ENCODE measurements around the gene SFT2D2.
"Not testable (repeated sequence)": the region's sequence is repeated elsewhere in the genome, so short reads cannot be mapped to it uniquely, and the experiment has no call there.

SFT2D2 gene

DNA sequence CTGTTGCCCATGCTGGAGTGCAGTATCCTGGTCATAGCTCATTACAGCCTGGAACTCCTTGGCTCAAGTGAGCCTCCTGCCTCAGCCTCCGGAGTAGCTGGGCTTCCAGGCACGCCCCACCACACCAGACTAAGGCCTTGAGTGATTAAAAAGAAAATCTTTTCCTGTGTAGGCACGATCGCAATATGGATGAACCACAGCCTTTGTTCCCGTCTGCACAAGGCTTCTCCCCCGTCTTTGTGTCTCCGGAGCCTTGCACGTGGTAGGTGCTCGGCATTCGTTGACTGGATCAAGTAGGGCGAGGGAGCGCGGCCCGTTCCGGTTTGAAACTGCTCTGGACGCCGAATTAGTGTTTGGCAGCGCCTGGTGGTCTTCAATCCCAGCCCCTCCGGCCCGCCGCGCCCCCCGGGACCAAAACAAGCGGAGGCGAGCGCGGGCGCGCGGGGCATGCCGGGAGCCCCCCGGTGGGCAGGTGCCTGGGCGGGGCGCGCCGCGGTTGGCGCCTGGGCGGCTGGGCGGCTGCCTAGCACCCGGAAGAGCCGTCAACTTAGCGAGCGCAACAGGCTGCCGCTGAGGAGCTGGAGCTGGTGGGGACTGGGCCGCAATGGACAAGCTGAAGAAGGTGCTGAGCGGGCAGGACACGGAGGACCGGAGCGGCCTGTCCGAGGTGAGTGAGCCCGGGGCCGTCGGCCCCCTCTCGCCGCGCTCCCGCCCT lies at the start of gene SFT2D2:
TSS of gene SFT2D2 (plus strand) at position 529 of the 715 bp plus-strand sequence. CDS start at position 605, 76 bp downstream.
- DNase-seq (ENCODE audit: low spot score): peak; percentile 92

DNA sequence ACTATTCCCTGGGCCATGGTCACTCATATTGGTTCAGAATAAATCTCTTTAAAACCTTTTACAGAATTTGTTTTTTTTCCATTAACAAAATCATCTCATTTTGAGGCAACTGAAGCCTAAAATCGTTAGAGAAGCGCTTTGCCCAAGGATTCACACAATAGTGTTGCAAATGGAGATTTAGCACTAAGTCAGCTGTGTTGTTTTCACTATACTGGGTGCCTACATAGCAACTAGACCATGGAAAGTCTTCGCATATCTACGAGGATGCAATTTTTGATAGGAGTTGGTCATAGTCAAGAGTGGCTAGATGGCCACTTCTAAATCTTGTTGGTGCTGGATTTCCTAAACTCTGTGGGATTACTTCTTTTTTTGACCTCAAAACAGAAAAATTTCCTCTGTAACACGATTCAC lies 47.6 kb upstream of the SFT2D2 start:
- peak; percentile 12 for DNase-seq (ENCODE audit: low spot score)

DNA sequence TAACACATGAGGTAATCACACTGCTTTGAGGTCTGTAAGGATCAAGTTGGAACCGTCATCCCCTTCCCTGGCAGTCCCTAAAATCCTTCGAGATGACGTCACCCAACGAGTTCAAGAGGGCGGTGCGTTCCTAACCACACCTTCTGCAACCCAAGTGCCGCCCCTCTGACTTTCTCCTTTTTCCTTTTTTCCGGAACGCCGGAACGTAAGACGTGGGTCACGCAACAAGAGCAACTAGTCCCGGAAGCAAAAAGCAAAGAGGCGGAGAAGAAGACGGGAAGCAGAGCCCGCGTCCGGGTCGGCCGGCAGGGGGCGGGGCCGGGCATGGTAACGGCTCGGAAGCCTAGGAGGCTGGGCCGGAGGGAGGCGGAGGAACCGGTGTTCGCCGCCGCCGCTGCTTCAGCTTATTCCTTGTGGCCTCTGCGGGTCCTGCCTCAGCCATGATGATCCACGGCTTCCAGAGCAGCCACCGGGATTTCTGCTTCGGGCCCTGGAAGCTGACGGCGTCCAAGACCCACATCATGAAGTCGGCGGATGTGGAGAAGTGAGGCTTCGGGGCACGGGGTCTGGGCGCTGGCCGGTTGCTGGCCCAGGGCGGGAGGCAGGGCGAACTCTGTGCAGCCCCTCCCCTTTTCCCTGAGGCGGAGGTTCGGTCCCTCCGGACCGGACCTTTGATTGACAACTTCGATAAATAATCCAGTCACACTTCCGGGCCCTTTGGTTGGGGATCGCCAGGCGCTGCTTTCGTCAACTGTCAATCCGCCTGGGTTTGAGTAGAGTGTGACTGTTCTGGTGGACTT lies 47.0 kb upstream of the SFT2D2 start, which contains the start of gene TIPRL:
TSS of gene TIPRL (plus strand) at position 325 of the 800 bp plus-strand sequence. CDS start at position 441, 116 bp downstream.
- peak; percentile 92 for DNase-seq (ENCODE audit: low spot score)

DNA sequence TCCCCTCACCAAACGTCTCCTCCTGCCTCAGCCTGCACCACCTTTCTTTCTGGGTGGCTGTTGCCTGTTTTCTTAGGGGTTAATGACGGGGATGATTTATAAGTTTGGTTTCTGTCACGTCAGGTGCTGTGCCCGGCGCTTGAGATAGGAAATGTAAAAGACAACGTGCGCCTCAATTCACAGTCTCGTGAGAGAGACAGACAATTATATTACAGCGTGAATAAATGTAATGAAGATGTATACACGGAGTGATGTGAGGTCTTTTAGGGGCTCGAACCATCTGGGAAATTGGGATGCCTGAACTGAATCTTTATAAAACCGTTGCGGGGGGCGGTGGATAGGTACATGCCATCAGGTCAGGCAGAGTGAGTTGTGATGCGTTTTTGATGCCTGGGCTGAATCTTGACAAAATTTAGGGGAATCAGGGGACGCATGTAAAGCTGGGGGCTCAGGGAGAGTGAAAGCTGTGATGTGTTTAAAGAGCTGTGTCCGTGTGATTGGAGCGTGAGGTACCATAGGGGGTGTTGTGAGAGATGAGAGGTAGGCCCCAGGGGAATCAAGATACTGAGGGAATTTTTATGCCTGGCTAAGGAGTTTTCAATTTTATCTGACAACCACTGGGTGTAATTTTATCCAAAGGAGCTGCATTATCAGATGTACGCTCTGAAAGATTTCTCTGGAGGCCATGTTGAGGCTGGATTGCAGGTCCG lies 46.2 kb upstream of the SFT2D2 start:
- DNase-seq (ENCODE audit: low spot score): no peak

DNA sequence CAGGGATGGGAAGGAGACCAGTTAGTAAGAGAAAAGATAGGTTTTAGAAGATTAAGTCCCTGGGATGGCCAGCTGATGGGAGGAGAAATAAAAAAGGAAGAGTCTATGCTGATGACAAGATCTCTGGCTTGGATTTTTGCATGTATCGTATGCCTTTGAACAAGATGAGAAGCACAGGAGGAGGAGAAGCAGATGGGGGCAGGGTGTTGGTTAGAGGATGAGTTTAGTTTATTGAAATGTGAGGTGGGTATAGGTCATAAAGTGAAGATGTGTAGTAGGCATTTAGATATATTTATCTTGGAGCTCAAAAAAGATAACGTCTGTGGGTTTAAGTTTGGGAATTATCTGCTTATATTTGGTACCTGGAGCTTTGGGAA lies 45.7 kb upstream of the SFT2D2 start:
- no peak for DNase-seq (ENCODE audit: low spot score)

DNA sequence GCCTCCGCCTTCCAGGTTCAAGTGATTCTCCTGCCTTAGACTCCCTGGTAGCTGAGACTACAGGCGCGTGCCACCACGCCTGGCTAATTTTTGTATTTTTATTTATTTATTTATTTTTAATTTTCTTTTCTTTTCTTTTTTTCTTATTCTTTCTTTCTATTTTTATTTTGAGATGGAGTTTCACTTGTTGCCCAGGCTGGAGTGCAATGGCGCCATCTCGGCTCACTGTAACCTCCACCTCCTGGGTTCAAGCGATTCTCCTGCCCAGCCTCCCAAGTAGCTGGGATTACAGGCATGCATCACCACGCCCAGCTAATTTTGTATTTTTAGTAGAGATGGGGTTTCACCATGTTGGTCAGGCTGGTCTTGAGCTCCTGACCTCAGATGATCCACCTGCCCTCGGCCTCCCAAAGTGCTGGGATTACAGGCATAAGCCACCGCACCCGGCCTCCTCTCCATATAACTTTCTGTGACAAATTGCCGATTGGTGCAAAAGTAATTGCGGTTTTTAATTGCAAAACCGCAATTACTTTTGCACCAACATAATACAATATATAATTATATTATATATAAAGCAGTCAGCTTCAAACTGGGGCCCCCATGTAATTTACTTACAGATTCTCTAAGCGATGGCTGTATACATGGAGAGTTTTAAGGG lies 44.6 kb upstream of the SFT2D2 start:
- not testable (repeated sequence) for DNase-seq (ENCODE audit: low spot score)

DNA sequence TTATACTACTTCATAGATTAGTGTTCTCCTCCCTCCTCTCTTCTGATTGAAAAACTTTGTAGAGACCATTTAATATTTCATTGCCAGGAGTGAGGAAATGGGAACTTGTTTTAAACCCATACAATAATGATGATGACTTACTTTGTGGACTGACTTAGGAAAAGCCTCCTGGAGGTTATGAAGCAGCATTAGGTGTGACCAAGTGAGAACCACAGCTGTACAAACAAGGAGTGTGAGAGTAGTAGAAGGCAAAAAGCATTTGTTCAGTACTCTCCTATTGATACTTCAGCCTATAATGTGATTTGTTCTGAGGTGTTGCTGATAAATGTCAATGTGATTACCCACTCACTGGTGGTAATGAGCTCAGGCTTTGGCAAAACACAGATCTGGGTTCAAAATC lies 38.6 kb upstream of the SFT2D2 start:
- no peak for DNase-seq (ENCODE audit: low spot score)

DNA sequence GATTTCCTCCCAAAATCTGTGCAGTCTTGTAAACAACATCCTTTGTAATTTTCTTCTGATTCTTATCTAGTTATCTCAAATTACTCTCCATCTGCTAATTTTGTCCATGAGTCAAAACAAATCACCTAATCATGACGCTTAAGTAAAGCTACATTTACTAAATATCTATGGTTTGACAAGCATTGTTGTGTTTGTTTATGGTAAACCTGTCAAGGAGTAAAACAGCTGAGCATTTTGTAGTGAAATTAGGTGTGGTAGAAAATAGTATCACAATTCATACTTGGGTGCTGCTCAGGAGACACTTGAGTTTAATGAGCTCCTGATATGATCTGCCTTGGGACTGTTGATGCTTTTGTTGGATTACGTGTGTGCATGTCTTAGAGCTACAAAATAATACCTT lies 35.4 kb upstream of the SFT2D2 start:
- no peak for DNase-seq (ENCODE audit: low spot score)

DNA sequence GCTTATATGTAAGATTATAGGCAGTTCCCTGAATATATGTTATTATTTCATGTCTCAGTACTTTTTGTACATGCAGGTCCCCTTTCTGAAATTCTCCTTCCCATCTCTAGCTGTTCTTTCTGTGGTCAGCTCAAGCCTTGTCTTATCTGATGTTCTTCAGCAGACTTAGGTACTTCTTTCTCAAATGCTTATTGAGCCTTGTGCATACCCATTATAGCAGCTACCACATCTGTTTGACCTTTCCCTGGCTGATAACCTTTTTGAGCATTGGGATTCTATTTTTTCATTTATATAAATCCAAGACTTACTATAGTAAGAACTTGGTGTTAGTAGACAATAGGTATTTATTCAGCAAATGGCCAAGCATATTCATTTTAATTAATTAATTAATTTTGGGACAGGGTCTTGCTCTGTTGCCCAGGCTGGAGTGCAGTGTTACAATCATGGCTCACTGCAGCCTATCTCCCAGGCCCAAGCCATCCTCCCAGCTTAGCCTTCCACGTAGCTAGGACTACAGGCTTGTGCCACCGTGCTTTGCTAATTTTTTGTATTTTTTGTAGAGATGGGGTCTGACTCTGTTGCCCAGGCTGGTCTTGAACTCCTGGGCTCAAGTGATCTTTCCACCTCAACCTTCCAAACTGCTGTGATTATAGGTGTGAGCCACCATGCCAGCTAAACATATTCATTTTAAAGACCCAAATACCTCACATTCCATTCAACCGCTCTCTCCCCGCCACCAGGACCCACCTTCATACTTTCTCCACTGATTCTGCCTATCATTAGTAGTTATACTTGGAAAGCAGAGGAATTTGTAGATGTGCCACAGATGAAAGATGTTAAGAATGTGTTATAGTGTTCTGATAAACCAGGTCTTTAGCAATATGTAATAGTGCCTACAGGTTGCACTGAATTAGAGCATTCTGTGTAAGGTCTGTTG lies 30.3 kb upstream of the SFT2D2 start:
- DNase-seq (ENCODE audit: low spot score): no peak

DNA sequence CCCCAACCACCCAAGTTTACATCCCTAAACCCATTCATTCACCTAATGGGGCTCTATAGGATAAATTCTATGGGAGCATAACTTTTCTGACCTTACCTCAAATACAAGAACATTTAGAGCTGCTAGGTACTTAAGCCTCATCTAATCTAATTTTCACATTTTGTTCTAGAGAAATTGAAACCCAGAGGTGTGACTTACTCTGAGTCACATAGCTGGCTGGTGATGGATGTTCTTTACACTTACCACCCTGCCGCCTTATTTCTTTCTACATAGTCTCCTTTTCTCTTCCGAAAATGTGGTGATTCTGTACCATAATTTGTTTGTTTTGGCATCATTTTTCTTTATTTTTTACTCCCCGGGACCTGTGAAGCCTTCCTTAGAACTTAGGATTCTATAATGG lies 26.7 kb upstream of the SFT2D2 start:
- no peak for DNase-seq (ENCODE audit: low spot score)

DNA sequence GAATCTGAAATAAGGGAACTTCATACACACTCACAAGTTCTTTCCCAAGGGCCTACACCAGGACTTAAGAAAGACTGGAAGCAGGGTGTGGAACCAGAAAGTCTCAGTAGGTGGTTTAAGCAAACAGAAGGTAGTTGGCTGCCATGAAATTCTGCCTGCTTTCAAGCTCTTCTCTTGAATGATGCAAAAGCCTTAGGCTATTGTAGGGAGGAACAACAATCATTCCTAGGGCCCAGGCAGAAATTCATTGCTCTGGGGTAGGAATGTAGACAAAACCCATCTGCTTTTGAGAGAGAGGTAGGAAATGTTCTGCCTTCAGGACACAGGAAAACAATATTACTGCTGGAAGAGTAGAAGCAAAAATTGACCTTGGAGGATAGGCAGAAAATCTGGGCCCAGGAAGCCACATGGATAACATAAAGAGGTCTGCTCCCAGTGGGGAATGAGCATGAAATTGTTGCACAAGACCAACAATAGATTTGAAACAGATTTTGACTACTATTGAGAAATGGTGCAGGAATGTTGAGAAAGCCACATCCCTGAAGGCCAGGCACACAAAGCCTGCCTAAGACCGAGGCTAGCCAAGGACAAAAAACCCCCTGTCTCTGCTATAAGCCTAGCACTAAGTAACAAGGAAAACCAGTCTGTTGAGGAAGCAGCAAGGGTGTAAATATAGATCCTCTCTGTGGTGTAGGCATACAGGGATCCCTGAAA lies 22.7 kb upstream of the SFT2D2 start:
- DNase-seq (ENCODE audit: low spot score): no peak

DNA sequence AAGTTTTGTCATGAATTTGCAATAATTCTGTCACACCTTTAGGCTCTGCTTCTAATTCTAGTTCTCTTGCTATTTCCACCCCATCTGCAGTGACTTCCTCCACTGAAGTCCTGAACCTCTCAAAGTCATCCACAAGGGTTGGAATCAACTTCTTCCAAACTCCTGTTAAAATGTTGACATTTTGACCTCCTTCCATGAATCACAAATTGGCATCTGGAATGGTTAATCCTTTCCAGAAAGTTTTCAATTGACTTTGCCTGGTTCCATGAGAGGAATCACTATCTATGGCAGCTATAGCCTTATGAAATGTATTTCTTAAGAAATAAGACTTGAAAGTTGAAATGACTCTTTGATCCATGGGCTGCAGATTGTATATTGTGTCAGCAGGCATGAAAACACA lies 19.7 kb upstream of the SFT2D2 start:
- DNase-seq (ENCODE audit: low spot score): no peak

DNA sequence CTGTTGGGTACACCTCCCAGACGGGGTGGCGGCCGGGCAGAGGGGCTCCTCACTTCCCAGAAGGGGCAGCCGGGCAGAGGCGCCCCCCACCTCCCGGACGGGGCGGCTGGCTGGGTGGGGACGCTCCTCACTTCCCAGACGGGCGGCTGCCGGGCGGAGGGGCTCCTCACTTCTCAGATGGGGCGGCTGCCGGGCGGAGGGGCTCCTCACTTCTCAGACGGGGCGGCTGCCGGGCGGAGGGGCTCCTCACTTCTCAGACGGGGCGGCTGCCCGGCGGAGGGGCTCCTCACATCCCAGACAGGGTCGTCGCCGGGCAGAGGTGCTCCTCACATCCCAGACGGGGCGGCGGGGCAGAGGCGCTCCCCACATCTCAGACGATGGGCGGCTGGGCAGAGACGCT lies 18.1 kb upstream of the SFT2D2 start:
- not testable (repeated sequence) for DNase-seq (ENCODE audit: low spot score)

DNA sequence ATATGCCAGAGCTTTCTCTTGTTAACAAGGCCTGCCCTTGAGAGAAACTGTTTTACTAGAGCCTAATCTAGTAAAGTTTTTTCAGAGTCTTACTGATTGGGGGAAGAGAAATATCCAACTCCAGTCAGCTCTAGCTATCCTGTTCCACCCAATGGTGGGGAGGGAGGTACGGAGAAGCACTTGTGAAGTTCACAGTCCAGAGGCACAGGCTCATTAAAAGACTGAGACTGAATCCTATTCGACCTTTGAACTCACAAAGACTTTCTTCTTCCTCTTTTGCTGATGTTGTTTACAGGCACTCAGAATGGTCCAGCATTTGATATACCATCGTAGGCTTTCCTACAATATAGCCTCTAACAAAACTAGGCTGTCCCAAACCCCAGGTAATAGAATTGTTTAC lies 15.5 kb upstream of the SFT2D2 start:
- no peak for DNase-seq (ENCODE audit: low spot score)

DNA sequence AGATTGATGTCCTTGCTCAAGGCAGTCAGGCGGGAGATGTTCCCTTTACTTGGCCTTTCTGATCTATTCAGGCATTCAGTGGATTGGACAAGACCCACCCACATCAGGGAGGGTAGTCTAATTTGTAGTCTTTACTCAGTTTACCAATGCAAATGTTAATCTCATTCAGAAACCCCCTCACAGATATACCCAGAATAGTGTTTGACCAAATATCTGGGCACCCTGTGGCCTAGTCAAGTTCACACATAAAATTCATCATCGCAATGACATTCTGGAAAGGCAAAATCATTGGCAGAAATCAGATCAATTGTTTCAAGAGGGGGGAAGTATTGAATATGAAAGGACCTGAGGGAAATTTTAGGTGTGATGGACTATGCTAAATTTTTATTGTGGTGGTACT lies 12.5 kb upstream of the SFT2D2 start:
- no peak for DNase-seq (ENCODE audit: low spot score)

DNA sequence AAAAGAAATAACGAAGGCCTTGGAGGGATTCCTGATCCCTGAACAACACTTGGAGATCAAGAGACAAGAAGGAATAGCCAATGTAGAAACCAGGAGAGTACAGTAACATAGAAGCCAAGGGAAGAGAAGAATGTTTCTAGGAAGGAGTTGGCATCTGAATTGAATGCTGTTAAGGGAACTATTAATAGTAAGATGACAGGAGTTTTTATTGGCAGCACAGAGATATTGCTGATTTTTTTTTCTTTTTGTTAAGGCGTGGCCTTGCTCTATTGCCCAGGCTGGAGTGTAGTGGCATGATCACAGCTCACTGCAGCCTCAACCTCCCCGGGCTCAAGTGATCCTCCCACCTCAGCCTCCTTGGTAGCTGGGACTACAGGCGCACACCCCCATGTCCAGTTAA lies 9.6 kb upstream of the SFT2D2 start:
- no peak for DNase-seq (ENCODE audit: low spot score)

DNA sequence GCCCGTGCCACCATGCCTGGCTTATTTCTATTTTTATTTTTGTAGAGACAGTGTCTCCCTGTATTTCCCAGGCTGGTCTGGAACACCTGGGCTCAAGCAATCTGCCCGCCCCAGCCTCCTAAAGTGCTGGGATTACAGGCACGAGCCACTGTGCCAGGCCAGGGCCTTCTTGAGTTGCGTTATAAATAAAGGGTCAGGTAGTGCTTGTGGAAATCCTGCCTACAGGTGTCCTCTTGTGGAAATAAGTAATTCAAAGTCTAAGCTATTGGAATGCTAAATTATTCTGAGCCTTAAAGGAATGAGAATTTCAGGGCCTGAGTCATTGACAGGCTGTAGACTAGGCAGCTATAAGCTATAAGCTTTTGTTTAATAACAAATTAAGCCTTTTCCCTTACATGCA lies 8.1 kb upstream of the SFT2D2 start:
- DNase-seq (ENCODE audit: low spot score): no peak

DNA sequence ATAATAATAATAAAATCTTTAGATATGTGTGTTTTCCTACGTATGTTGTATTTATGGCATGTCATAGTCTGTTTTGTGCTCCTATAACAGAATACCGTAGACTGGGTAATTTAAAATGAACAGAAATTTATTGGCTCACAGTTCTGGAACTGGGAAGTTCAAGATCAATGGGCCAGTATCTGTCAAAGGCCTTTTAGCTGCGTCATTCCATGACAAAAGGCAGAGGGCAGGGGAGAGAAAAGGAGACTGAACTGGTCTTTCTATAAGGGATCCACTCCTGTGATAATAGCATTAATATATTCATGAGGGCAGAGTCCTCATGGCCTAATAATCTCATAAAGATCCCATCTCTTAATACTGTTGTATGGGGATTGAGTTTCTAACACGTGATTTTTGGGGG lies 7.1 kb upstream of the SFT2D2 start:
- no peak for DNase-seq (ENCODE audit: low spot score)

DNA sequence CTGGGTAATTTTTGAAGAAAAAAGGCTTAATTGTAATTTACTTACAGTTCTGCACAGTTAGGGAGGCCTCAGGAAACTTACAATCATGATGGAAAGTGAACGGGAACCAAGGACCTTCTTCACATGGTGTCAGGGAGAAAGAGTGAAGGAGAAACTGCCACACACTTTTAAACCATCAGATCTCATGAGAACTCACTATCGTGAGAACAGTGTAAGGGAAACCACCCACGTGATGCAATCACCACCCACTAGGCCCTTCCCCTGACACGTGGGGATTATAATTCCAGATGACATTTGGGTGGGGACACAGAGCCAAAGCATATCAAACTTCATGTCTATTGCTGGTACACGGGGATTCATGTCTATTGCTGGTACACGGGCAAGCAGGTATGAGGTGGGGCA lies 5.3 kb upstream of the SFT2D2 start:
- no peak for DNase-seq (ENCODE audit: low spot score)

DNA sequence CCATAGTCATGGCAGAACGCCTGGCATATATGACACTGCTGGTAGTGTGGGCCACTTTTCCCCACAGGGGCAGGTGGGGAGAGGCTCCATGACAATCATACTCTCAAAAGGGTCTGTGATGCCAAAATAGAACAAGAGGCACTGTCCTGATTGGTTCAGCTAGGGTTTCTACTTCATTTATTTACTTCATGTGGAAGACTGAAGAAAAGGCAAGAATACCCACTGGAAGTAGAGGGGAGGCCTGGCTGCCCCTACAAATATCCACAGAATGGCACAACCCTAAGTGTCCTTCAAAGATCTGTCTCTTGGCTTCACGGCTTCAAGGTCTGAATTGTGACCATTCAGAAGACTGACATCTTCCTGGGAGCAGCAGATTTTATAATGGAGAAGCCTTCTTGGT lies 4.5 kb upstream of the SFT2D2 start:
- no peak for DNase-seq (ENCODE audit: low spot score)

DNA sequence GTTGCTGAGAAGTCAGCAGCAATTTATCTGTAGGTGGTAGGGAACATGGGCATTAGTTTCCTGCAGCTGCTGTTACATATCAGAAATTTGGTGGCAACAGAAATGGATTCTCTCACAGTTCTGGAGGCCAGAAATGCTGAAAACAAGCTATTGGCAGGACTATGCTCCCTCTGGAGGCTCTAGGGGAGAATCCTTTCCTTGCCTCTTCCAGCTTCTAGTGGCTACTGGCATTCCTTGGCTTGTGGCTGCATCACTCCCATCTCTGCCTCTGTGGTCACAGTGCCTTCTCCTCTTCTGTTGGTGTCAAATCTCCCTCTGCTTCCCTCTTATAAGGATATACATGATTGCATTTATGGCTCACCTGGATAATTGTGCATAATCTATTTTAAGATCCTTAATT lies 2.5 kb upstream of the SFT2D2 start:
- no peak for DNase-seq (ENCODE audit: low spot score)
